GM18498 (cell line): ENCODE measurements around the gene CCDC171.

Experiments
- ATAC-seq: cut with Tn5 transposase; IDR thresholded peaks from one replicate; pipeline ENCODE4 v1.9.1; 2021; ENCODE audit warnings: mild to moderate bottlenecking, moderate library complexity; ENCODE audit not compliant: unreplicated experiment

CCDC171 gene

GRCh38 chr9:15977438-15977837, 424.6 kb downstream of the CCDC171 start:
- ATAC-seq: no peak

GRCh38 chr9:15982182-15982581, 429.3 kb downstream of the CCDC171 start:
- ATAC-seq: no peak

GRCh38 chr9:15999422-16000339, 446.8 kb downstream of the CCDC171 start:
- no peak for ATAC-seq

GRCh38 chr9:16000811-16001210, 448.0 kb downstream of the CCDC171 start:
- ATAC-seq: no peak

GRCh38 chr9:16001856-16002255, 449.0 kb downstream of the CCDC171 start:
- no peak for ATAC-seq

- ATAC-seq: no peak
Measured at GRCh38 chr9:16002816-16003215, 450.0 kb downstream of the CCDC171 start.

GRCh38 chr9:16003785-16004184, 450.9 kb downstream of the CCDC171 start:
- ATAC-seq: no peak

- no peak for ATAC-seq
Measured at GRCh38 chr9:16004613-16005012, 451.8 kb downstream of the CCDC171 start.

- no peak for ATAC-seq
Measured at GRCh38 chr9:16010221-16010620, 457.4 kb downstream of the CCDC171 start.

GRCh38 chr9:16012621-16013020, 459.8 kb downstream of the CCDC171 start:
- no peak for ATAC-seq

GRCh38 chr9:16013366-16013765, 460.5 kb downstream of the CCDC171 start:
- no peak for ATAC-seq

- ATAC-seq: no peak
Measured at GRCh38 chr9:16013826-16014225, 461.0 kb downstream of the CCDC171 start.

GRCh38 chr9:16022228-16022627, 469.4 kb downstream of the CCDC171 start:
- ATAC-seq: no peak

- no peak for ATAC-seq
Measured at GRCh38 chr9:16023446-16023845, 470.6 kb downstream of the CCDC171 start.
